Naive thymus-derived CD4-positive, alpha-beta T cell (primary cell): ENCODE data around the gene PRH2. TPM values are rescaled to one million over a fixed set of nuclear protein-coding genes. Genes with fewer than 3 reads are reported as not detected.

ENCODE experiments used
- ATAC-seq: fragments of 150-1000 bp; cut with Tn5 transposase; 2 replicates; pipeline ENCODE4 v1.10.0; 2021; ENCODE audit warnings: mild to moderate bottlenecking, moderate library complexity
- CTCF ChIA-PET: fragments of 350-600 bp; sonication (Branson Sonifier 250); formaldehyde crosslinking; loops from one replicate; lab custom pipeline; 2021; ENCODE audit warnings: antibody characterized with exemption; lab: Charles Lee
- POLR2A ChIA-PET: fragments of 350-600 bp; sonication (Branson Sonifier 250); formaldehyde crosslinking; loops from one replicate; lab custom pipeline; 2021; ENCODE audit warnings: antibody characterized with exemption, inconsistent platforms; lab: Charles Lee
- DNase-seq, 9 donors: peaks; one replicate each; pipeline versions ENCODE4 v3.0.0 to v3.0.0-alpha.2; 2020 to 2022; ENCODE audit warnings: mixed read lengths in 1 of 9
- H3K27ac ChIP-seq: one replicate; pipeline ENCODE4 v1.7.0; 2013; ENCODE audit warnings: mild to moderate bottlenecking, low read depth, low read length, moderate library complexity
- H3K27me3 ChIP-seq, 2 donors: one replicate each; pipeline ENCODE4 v1.7.0; 2013; ENCODE audit warnings: low read length in 2 of 2, mild to moderate bottlenecking in 2 of 2, moderate library complexity in 2 of 2; ENCODE audit not compliant: control insufficient read depth in 2 of 2, insufficient read depth in 2 of 2
- H3K36me3 ChIP-seq, 3 experiments: 1 replicate in 2 of 3; 2 replicates in 1 of 3; pipeline ENCODE4 v1.7.0; 2013; ENCODE audit warnings: low read length in 3 of 3, mild to moderate bottlenecking in 3 of 3, moderate library complexity in 1 of 3; ENCODE audit not compliant: insufficient read depth in 3 of 3, control insufficient read depth in 2 of 3
- H3K4me1 ChIP-seq, 2 donors: one replicate each; pipeline ENCODE4 v1.7.0; 2013; ENCODE audit warnings: low read length in 2 of 2, mild to moderate bottlenecking in 2 of 2, moderate library complexity in 1 of 2; ENCODE audit not compliant: control insufficient read depth in 2 of 2, insufficient read depth in 2 of 2
- H3K4me3 ChIP-seq: 2 replicates; pipeline ENCODE4 v1.7.0; 2013; ENCODE audit warnings: mild to moderate bottlenecking, low read length
- H3K9me3 ChIP-seq, 3 experiments: 1 replicate in 2 of 3; 2 replicates in 1 of 3; pipeline ENCODE4 v1.7.0; 2013; ENCODE audit warnings: low read length in 3 of 3; ENCODE audit not compliant: control insufficient read depth in 2 of 3
- H3K27ac Mint-ChIP-seq, 9 donors: one replicate each; pipeline ENCODE4 v1.8.0; 2020 to 2022; ENCODE audit warnings: mixed read lengths in 9 of 9, mild to moderate bottlenecking in 8 of 9, moderate library complexity in 5 of 9, inconsistent platforms in 2 of 9
- H3K27me3 Mint-ChIP-seq, 5 donors: one replicate each; pipeline ENCODE4 v1.8.0; 2021 to 2022; ENCODE audit warnings: mixed read lengths in 5 of 5, mild to moderate bottlenecking in 1 of 5
- H3K36me3 Mint-ChIP-seq, 5 donors: one replicate each; pipeline ENCODE4 v1.8.0; 2020 to 2022; ENCODE audit warnings: mixed read lengths in 5 of 5, mild to moderate bottlenecking in 3 of 5, inconsistent platforms in 1 of 5
- H3K4me1 Mint-ChIP-seq, 7 donors: one replicate each; pipeline ENCODE4 v1.8.0; 2020 to 2022; ENCODE audit warnings: mixed read lengths in 7 of 7, mild to moderate bottlenecking in 3 of 7, inconsistent platforms in 1 of 7
- H3K4me3 Mint-ChIP-seq, 10 donors: one replicate each; pipeline ENCODE4 v1.8.0; 2020 to 2022; ENCODE audit warnings: mild to moderate bottlenecking in 10 of 10, mixed read lengths in 10 of 10, moderate library complexity in 6 of 10, inconsistent platforms in 2 of 10
- H3K9me3 Mint-ChIP-seq, 11 donors: one replicate each; pipeline ENCODE4 v1.8.0; 2020 to 2022; ENCODE audit warnings: mixed read lengths in 11 of 11, mild to moderate bottlenecking in 4 of 11, inconsistent platforms in 1 of 11, moderate library complexity in 1 of 11
- intact Hi-C, 2 donors: fragments of 100-400 bp; cut with micrococcal nuclease; formaldehyde crosslinking; loops; one replicate each; pipeline ENCODE4 v1.15.1; 2023
- polyA plus RNA-seq, 2 donors: library from polyadenylated mRNA; unstranded; fragments of 300-500 nt; fragmentation: Illumina TruSeq; gene quantifications; one replicate each; pipeline ENCODE4 v1.2.3, GENCODE V29; 2021
- total RNA-seq, 6 experiments: library from RNA in 5 of 6; stranded (reverse) in 5 of 6; gene quantifications; 1 replicate in 5 of 6; 2 replicates in 1 of 6; pipeline ENCODE4 v1.2.3 and lab custom pipeline; 2021 to 2026

The PRH2 gene
- total and polyA plus RNA-seq, 7 experiments from 2014 or later, result 0.51 to 0.65 TPM; not detected in 5

DNA sequence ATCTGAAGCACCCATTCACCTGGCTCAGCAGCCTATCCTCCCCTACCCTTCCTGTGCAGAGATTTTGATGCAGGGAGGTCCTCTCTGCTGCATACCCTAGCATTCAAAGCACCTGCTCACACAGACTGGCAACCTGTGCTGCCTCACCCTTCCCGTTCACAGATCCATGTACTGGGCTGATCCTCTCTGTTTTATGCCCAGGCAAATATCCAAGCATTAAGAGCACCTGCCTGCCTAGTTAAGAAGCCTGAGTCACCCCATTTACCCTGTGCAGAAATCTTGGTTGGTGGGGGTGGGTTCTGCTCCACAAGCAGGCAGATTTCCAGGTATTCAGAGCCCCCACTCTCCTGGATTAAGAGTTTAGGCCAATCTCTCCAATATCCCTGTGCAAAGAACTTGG lies 28.1 kb upstream of the PRH2 start:
- CTCF ChIA-PET, result no interaction called here

DNA sequence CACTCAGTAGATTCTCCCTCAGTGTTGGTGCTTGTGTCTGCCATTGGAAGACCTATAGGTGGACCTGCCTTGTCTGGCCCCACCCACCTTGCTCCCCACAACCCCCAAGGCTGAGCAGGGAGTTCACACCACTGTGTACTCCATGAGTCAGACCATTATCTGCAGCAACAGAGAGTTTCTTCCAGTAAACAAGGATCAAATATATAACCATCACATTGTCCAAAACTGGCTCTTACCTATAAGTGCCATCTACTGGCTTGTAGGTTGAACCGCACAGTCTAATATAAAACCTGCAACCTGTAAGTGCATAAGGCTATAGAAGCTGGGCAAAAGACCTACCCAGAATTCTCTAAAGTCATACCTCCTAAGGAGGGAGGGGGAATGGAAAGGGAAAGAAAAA lies 27.6 kb upstream of the PRH2 start:
- DNase-seq, result no peak
- peaks cover 0 to 4% (median 0%) of the 10 kb centered on the region in 7 donors for H3K4me1 Mint-ChIP-seq
- no peaks in the 10 kb centered on the region for H3K27me3 Mint-ChIP-seq
- H3K4me3 Mint-ChIP-seq, result no peak overlapping the region
- Histone ChIP-seq H3K4me3 (no peak overlapping the region), H3K27ac (no peak overlapping the region), H3K27me3 (no peaks in the 10 kb centered on the region), H3K4me1 (no peaks in the 10 kb centered on the region), H3K36me3 (no peaks in the 10 kb centered on the region), H3K9me3 (peaks cover 0 to 17% (median 0%) of the 10 kb centered on the region in 3 experiments)
- no peak overlapping the region for H3K27ac Mint-ChIP-seq
- intact Hi-C loops, result no loop called here
- H3K36me3 Mint-ChIP-seq, result peaks cover 12 to 57% (median 53%) of the 10 kb centered on the region in 5 donors
- ChIA-PET POLR2A (no interaction called here), CTCF (no interaction called here)
- H3K9me3 Mint-ChIP-seq, result peaks cover 0 to 50% (median 28%) of the 10 kb centered on the region in 11 donors
- no peak for ATAC-seq

More for the DNA sequence above, 28.1 kb upstream of the PRH2 start:
- Mint-ChIP-seq H3K27ac (peak overlapping the region in 1 of 9 donors; percentile 72), H3K4me3 (no peak overlapping the region), H3K36me3 (peaks cover 12 to 57% (median 52%) of the 10 kb centered on the region in 5 donors), H3K27me3 (no peaks in the 10 kb centered on the region), H3K4me1 (peaks cover 0 to 4% (median 0%) of the 10 kb centered on the region in 7 donors), H3K9me3 (peaks cover 0 to 46% (median 28%) of the 10 kb centered on the region in 11 donors)
- H3K4me3 ChIP-seq, result no peak overlapping the region
- DNase-seq (no peak), ATAC-seq (no peak)
- POLR2A ChIA-PET, result no interaction called here
- intact Hi-C loops, result no loop called here
- no peak overlapping the region for H3K27ac ChIP-seq
- no peaks in the 10 kb centered on the region for H3K4me1 ChIP-seq
- H3K36me3 ChIP-seq, result no peaks in the 10 kb centered on the region
- H3K9me3 ChIP-seq, result peaks cover 0 to 17% (median 0%) of the 10 kb centered on the region in 3 experiments
- no peaks in the 10 kb centered on the region for H3K27me3 ChIP-seq

DNA sequence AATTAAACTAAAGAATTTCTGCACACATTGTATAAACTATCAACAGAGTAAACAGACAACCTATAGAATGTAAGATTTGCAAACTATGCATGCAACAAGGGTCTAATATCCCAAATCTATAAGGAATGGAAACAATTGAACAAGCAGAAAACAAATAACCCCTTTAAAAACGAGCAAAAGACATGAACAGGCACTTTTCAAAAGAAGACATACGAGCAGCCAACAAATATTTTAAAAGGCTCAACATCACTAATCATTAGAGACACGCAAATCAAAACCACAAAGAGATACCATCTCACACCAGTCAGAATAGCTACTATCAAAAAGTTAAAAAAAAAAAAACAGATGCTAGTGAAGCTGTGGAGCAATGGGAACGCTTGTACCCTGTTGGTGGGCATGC lies 24.4 kb upstream of the PRH2 start:
- Mint-ChIP-seq H3K4me1 (no peaks in the 10 kb centered on the region), H3K9me3 (peaks cover 0 to 58% (median 26%) of the 10 kb centered on the region in 11 donors), H3K4me3 (no peak overlapping the region), H3K27me3 (no peaks in the 10 kb centered on the region), H3K36me3 (peaks cover 13 to 69% (median 50%) of the 10 kb centered on the region in 5 donors), H3K27ac (no peak overlapping the region)
- Histone ChIP-seq H3K9me3 (peaks cover 0 to 17% (median 0%) of the 10 kb centered on the region in 3 experiments), H3K4me1 (no peaks in the 10 kb centered on the region), H3K27ac (no peak overlapping the region), H3K27me3 (no peaks in the 10 kb centered on the region), H3K4me3 (no peak overlapping the region), H3K36me3 (no peaks in the 10 kb centered on the region)
- intact Hi-C loops, result no loop called here
- ATAC-seq, result no peak
- DNase-seq, result no peak
- CTCF ChIA-PET, result no interaction called here
- POLR2A ChIA-PET, result interaction anchor here (0.6 kb wide), 1 partner anchor 520 kb away, joined by 4 read pairs; no protein-coding TSS in a partner anchor

DNA sequence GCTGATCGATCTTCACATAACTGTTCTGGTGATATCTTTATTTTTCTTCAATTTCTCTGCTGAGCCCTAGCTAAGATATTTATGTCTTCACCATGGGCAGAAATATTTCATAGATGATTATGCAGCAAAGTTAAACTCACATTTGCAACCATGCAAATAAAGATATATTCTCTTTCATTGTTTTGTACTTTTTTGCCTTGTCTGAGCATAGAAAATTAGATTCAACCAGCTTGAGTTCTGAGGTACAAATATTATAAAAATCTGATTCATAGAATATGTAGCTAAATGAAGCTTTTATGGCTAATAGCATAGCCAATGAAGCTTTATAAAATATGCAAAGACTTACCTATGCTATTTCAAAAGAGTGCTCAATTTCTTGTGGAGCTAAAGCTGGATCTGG lies 19.6 kb upstream of the PRH2 start, which contains the start of gene TAS2R13:
TSS of gene TAS2R13 (minus strand) at position 101 of the 400 bp plus-strand sequence. CDS start 264 bp downstream, outside the sequence.
- no peak within 1 kb of the TSS for H3K4me3 ChIP-seq

DNA sequence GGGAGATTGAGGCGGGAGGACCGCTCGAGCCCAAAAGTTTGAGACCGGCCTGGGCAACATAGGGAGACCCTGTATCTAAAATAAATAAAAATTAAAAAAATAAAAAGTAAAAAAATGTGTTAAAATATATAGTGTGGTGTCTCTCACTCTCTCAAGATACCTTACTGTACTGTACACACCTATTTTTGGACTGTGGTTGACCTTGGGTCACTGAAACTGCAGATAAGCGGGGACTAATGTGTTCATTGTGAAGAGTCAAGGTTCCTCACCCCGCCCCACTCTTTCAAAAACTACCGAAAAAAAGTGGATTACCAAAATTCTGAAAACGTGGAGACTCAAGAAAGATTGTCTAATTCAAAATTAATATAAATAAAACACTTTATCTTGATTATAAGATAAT lies 18.7 kb upstream of the PRH2 start:
- H3K27me3 Mint-ChIP-seq, result no peaks in the 10 kb centered on the region
- CTCF ChIA-PET, result no interaction called here

More for the DNA sequence above, 19.6 kb upstream of the PRH2 start, which contains the start of gene TAS2R13:
- Mint-ChIP-seq H3K4me1 (peaks cover 0 to 2% (median 0%) of the 10 kb centered on the region in 7 donors), H3K27me3 (no peaks in the 10 kb centered on the region), H3K9me3 (peaks cover 0 to 27% (median 11%) of the 10 kb centered on the region in 11 donors), H3K4me3 (no peak within 1 kb of the TSS), H3K36me3 (peaks cover 7 to 65% (median 37%) of the 10 kb centered on the region in 5 donors), H3K27ac (no peak within 1 kb of the TSS)
- Histone ChIP-seq H3K27me3 (no peaks in the 10 kb centered on the region), H3K9me3 (peaks cover 0 to 9% (median 0%) of the 10 kb centered on the region in 3 experiments), H3K4me1 (no peaks in the 10 kb centered on the region), H3K27ac (no peak within 1 kb of the TSS), H3K36me3 (no peaks in the 10 kb centered on the region)
- ChIA-PET POLR2A (no interaction called here), CTCF (no interaction called here)
- intact Hi-C loops, result no loop called here
- no peak for DNase-seq
- no peak for ATAC-seq

DNA sequence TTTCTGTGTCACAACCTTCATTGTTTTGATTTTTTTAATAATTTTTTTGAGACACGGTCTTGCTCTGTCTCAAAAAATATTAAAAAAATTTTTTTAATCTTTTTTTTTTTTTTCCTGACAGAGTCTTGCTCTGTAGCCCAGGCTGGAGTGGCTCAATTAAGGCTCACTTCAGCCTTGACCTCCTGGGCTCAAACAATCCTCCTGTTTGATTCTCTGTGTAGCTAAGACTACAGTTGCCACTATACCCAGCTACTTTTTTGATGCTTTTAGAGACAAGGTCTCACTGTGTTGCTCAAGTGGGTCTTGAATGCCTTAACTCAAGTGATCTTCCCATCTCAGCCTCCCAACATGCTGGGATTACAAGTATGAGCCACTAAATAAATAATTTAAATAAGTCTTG lies 9.2 kb upstream of the PRH2 start:
- ATAC-seq (no peak), DNase-seq (no peak)
- Histone ChIP-seq H3K9me3 (no peaks in the 10 kb centered on the region), H3K27me3 (no peaks in the 10 kb centered on the region), H3K27ac (no peak overlapping the region), H3K4me1 (no peaks in the 10 kb centered on the region), H3K4me3 (no peak overlapping the region), H3K36me3 (no peaks in the 10 kb centered on the region)
- H3K4me3 Mint-ChIP-seq, result no peak overlapping the region
- H3K9me3 Mint-ChIP-seq, result peaks cover 0 to under 1% (median 0%) of the 10 kb centered on the region in 11 donors
- peaks cover 0 to 11% (median 4%) of the 10 kb centered on the region in 5 donors for H3K36me3 Mint-ChIP-seq
- intact Hi-C loops, result loop anchor here in 1 of 2 donors (10.0 kb wide), 1 partner anchor 1295 kb away; no protein-coding TSS in a partner anchor
- H3K4me1 Mint-ChIP-seq, result no peaks in the 10 kb centered on the region
- no peak overlapping the region for H3K27ac Mint-ChIP-seq
- ChIA-PET POLR2A (no interaction called here), CTCF (no interaction called here)
- H3K27me3 Mint-ChIP-seq, result no peaks in the 10 kb centered on the region

More for the DNA sequence above, 18.7 kb upstream of the PRH2 start:
- Mint-ChIP-seq H3K9me3 (peaks cover 0 to 18% (median 3%) of the 10 kb centered on the region in 11 donors), H3K27ac (no peak overlapping the region), H3K36me3 (peaks cover 0 to 59% (median 37%) of the 10 kb centered on the region in 5 donors), H3K4me1 (peaks cover 0 to 2% (median 0%) of the 10 kb centered on the region in 7 donors), H3K4me3 (no peak overlapping the region)
- DNase-seq (no peak), ATAC-seq (no peak)
- POLR2A ChIA-PET, result no interaction called here
- H3K9me3 ChIP-seq, result no peaks in the 10 kb centered on the region
- intact Hi-C loops, result loop anchor here in 1 of 2 donors (10.0 kb wide), 1 partner anchor 1304 kb away; no protein-coding TSS in a partner anchor
- H3K4me3 ChIP-seq, result no peak overlapping the region
- no peaks in the 10 kb centered on the region for H3K27me3 ChIP-seq
- H3K36me3 ChIP-seq, result no peaks in the 10 kb centered on the region
- H3K27ac ChIP-seq, result no peak overlapping the region
- no peaks in the 10 kb centered on the region for H3K4me1 ChIP-seq

DNA sequence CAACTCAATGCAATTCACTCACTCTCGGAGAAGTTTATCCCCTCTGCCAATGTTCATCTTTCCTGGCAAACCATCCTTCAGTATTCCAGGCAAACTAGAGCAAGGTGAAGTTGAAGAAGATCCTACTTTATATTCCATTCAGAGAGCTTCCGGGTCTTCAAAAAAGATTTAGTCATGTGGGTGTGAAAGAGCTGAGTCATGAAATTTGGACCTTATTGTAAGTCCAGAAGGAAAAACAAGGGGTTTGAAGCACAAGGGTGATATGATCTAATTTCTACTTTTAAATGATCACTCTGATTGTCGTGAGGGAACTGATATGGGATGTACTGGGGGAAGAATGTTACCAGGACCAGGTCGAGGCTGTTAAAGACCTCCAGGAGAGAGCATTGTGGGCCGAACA lies 2.8 kb upstream of the PRH2 start:
- Mint-ChIP-seq H3K4me1 (peaks cover 0 to 2% (median 0%) of the 10 kb centered on the region in 7 donors), H3K36me3 (peaks cover 0 to 32% (median 4%) of the 10 kb centered on the region in 5 donors), H3K27me3 (no peaks in the 10 kb centered on the region), H3K27ac (no peak overlapping the region), H3K4me3 (no peak overlapping the region), H3K9me3 (peaks cover 0 to 4% (median 0%) of the 10 kb centered on the region in 11 donors)
- Histone ChIP-seq H3K27ac (no peak overlapping the region), H3K9me3 (no peaks in the 10 kb centered on the region), H3K36me3 (no peaks in the 10 kb centered on the region), H3K4me3 (no peak overlapping the region), H3K4me1 (no peaks in the 10 kb centered on the region), H3K27me3 (no peaks in the 10 kb centered on the region)
- intact Hi-C loops, result no loop called here
- DNase-seq, result no peak
- ChIA-PET CTCF (no interaction called here), POLR2A (no interaction called here)
- ATAC-seq, result no peak
